GM19240 (cell line): ENCODE results near the gene SYT8.
A peak's percentile ranks its signal among the peaks of the same experiment; 100 is the strongest.

Source experiments
- DNase-seq: peaks from one replicate; pipeline ENCODE4 v3.0.0; 2011; ENCODE audit warnings: low spot score; ENCODE audit not compliant: insufficient read length

The SYT8 gene

DNA sequence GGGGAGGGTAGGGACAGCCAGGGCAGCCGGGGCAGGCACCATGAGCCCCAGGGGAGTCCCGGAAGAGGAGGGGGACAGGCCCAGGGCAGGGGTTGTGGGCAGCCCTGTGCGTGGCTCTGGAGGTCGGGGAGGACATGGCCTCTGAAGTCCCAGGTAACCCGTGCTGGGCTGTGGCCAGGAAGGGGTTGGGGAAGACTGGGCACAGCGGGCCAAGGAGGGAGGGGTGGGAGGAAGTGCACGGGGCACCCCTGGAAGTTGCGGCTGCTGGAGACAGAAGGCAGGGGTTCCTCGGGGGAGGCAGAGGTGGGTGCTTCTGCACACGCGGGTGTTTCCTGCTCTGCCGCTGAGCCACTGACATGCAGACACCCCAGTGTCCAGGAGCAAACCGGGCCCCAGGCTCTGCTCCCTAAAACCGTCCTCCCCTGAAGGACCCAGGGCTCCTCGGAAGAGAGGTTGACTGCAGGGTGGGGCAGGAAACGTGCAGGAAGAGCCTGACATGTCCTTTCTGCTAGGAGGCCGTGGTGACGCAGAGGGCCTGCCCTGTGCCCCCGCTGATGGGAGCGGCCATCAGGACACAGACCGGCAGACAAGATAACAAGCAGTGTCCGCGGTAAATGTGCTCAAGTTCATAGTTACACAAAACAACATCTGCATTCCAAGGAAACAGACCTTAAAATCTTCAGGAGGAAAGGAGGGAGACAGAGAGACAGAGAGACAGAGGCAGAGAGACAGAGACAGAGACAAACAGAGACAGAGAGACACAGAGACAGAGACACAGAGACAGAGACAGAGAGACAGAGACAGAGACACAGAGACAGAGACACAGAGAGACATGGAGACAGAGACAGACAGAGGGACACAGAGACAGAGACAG, 9.7 kb downstream of the SYT8 start:
- DNase-seq = no peak

DNA sequence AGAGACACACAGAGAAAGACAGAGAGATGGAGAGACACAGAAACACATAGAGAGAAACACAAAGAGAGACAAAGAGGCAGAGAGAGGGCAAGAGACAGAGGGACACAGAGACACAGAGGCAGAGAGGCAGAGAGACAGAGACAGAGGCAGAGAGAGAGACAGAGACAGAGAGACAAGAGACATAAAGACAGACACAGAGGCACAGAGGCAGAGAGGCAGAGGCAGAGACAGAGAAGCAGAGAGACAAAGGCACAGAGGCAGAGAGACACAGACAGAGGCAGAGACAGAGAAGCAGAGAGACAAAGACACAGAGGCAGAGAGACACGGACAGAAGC, 10.3 kb downstream of the SYT8 start:
- no peak for DNase-seq

DNA sequence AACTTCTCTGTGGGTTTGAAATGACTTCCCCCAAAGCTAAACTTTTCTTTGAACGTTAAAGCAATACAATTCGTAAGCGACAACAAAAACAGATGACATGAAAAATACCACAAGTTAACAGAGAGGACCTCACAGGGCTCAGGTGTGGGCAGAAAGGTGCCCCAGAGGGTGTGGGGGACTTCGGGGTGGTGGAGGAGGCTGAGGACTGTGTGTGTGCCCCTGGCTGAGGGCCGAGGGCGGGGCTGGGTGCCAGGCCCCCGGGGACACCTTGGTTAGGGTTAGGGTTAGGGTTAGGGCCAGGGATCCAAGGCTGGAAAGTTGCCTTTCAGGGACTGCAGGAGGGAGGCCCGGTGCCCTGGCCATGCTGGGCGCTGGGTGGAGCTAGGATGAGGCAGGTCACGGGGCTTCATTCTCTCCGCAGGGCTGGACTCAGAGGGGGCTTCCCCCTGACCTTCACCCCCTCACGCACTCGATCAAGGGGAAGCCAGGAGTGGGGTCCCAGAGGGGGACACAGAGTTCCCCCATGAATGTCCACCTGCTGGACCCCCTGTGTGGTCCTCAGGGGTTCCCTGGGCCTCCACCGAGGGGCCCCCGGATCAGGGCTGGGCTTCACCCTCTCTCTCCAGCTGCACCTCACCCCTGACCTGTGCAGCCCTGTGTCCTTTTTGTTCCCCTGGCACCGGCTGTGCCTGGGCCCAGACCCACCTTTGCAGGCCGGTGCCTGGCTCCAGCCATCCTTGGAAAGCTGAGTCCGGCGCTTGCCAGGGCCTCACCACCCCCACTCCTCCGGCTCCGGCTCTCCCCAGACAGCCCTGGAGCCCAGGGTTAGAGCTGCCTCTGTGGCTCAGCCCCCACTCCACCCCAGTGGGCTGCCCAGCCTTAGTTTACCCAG, 11.0 kb downstream of the SYT8 start:
- DNase-seq = no peak

DNA sequence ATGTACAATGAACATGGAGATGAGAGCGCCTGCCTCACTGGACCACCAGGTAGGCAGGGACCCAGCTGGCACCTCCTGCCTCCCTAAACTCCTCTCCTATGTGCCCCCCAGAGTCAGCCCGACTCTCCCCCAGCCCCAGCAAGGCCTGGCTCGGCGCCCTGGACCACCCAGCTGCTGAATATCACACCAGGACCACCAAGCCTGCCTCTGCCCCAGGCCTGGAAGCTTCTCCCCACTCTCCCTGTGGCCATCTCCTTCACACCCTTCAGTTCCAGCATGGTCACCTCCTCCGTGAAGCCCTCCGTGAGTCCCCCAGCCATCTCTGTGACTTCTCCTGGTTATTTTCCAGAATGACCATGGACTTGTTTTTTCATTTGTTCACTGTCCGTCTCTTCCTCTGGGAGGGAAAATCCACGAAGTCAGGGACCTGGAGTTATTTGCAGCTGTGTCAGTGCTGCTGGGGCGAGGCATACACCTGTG, 11.7 kb downstream of the SYT8 start:
- no peak for DNase-seq

DNA sequence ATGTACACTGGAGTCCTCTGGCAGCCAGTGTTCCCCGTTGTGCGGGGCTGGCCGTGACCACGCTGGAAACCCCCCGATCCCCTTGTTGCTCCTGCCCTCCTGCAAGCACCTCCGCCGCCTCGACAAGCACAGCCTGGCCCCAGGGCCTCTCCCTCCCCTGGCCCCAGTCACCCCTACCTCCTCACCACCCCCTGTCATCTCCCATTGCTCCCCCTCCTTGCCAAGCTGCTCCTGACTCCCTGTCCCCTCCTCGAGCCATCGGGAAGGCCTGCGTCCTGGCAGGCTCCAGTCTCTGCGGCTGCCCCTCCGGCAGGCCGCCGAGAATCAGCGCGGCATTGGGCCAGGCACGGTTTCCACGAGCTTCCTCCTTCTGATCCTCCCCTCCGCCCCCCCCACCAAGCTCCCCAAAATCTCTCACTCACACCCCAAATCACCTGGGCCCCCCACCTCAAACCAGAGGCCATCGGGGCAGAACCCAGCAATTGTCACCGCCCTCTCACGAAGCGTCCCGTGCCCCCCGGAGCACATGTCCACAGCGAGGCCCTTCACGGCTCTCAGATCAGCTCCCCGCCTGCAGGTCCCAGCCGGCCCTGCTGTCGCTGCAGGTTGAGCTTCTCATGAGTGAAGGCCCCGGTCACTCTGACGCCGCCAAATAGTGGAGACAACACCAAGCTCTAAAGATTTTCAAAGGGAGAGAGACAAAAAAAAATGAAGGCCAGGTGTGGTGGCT, 12.4 kb downstream of the SYT8 start:
- DNase-seq = no peak

DNA sequence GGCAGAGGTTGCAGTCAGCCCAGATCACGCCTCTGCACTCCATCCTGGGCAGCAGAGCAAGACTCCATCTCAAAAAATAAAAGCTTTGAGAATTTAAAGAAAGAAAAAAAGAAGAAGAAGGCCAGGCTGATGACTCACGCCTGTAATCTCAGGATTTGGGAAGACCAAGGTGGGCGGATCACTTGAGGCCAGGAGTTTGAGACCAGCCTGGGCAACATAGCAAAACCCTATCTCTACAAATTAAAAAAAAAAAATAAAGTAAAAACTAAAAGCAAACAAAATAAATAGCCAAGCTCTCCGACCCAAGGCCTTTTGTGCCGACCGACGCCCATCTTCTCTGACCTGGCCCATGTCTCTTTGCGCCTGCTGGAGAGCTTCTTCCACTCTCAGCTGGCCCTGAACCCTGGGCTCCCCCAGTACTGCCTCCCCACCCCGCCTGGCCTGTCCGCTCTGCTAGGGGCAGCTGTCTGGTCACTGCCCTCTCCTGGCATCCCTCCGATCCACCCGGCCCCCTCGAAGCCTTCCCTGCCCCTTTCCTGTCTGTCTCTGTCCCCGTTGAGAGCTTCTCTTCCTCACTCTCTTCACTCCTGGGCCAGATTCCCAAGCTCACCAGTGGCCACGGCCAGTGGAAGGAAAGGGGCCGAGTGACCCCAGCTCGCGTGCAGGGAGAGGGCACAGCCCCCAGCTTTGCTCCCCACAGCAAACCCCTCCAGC, 13.3 kb downstream of the SYT8 start:
- no peak for DNase-seq

DNA sequence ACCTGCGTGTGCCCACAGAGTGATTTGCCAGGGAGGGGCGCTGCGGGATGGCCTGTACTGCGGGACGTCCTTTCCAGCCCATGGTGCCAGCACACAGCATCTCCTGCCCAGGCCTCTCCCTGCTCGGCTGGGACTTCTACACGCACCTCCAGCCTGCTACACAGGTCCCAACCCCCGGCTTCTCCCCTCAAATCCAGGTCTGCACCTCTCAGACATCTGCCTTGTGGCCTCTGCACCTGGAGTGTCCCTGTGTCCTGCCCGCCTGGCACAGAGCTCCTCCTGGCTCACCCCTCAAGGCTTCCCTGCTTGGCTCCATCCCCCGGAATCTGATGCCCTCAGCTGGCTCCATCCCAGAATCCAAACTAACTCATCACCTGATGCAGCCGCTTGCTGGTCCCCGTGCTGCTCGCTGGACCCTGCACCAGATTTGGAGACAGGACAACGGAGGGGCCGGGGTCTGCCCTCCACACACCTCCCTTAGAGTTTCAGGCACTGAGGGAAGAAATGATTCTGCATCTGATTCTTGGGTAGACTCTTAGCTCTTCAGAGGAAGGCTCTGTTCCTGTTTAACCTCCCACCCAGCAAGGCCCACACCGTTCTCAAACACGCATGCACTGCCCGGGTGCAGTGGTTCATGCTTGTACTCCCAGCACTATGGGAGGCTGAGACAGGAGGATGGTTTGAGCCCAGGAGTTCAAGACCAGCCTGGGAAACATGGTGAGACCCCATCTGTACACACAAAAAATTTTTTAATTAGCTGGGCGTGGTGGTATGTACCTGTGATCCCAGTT, 14.0 kb downstream of the SYT8 start:
- DNase-seq = no peak

DNA sequence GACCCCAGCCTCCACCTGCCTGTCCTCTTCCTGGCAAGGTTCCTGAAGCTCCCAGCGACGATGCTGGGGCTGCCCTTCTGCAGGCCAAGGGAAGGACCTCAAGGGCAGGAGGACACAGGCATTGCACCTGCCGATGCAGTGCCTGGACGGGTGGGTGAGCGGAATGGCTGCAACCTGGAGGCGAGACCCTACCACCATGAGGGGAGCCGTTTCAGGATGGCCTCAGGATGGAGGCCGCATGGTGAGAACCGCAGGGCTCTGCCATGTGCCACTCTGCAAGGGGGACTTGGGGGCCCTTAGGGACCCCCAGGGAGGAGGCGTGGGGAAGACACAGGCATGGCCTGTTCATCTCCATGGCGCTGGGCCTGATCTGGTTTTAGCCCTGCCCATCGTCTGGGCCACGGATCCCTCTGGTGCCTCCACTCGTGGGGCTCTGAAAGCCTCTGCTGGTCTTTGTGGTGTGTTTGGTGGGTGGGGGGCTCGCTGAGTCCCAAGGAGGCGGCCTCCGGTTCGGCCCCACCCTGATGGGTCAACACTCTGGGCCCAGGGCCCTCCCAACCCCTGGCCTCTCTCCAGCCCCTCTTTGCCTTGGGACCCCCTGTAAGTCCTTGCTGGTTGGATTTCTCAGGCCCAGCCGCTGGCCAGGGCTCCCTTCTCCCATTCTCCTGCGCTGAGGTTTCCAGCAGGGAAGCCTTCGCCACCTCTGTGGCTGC, 16.8 kb downstream of the SYT8 start:
- no peak for DNase-seq

DNA sequence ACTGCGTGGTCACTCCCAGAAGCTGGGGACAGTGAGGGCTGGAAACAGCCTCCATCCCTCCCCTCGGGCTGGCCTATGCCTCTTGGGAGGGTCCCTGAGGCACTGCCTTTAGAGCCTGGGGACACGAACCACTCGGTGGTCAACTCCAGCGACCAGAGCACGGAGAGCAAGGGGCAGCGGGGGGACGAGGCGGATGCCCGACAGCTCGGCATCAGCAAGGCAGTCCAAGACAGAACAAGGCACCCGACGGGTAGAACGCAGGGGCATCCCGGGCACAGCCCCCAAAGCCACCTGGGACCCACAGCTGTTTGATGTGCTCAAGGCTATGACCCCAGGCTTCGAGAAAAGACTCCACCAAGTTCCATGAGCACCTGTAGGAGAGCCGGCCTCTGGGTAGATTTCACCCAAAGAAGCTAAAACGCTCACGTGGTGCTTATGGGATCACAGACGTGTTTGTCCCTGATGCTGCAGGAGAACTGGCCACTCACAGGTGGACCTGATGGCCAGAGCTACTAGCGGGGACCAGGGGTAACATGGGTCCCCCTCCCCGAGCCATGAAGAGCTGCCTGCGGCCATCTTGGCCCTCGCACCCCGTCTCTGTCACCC, 17.6 kb downstream of the SYT8 start:
- no peak for DNase-seq

DNA sequence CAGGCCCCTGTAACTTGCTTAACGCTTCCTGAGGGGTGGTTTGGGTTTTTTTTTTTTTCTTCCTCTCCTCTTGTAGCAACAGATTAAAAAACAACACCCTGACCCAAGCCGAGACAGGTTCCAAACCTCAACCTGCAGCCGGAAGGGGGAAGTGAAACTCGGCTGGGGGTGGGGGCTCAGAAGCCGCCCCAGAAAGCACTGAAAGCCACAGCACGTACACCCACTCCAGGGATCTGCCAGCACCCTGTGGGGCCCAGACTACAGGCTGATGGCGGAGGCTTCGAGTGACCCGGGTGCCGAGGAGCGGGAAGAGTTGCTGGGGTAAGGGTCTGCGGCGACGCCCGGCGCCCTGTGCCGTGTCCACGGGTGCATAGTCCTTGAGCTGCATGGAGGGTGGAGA, 18.1 kb downstream of the SYT8 start, which contains the start of gene LSP1:
TSS of gene LSP1 (plus strand) at position 208 of the 400 bp plus-strand sequence. CDS start at position 269, 61 bp downstream.
- peak; percentile 95 for DNase-seq

DNA sequence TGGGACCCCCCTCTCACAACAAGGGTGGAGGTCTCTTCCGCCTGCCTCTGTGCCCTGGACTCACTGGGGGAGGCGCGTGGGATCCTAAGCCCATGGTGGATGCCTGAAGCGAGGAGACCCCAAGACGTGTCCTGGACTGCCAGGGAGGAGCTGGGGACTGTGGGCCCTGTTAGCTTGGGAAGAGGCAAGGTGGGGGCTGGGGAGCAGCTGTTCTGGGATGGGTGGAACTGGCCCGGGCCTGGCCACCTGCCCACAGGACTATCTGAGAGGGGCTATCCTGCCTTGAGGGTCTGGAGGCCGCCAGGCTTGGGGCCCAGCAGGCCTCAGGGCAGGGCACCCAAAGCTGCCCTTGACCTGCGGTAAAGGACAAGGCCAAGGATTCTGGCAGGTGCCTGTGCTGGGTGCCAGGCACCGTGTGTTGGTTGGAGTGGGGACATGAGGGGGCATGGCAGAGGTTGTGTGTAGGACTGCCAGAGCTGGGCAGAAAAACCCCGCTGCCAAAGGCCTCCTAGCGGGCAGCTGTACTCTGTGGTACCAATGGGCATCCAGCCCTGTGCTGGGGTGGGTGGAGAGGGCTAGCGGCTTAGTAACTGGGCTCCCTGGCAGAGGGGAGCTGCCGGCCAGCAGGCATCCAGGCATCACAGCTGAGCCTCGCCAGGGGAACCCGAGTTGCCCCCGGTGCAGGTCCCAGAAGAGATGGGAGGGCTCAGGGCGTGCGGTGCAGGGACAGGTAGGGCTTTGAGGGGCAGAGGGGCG, 18.8 kb downstream of the SYT8 start:
- no peak for DNase-seq

DNA sequence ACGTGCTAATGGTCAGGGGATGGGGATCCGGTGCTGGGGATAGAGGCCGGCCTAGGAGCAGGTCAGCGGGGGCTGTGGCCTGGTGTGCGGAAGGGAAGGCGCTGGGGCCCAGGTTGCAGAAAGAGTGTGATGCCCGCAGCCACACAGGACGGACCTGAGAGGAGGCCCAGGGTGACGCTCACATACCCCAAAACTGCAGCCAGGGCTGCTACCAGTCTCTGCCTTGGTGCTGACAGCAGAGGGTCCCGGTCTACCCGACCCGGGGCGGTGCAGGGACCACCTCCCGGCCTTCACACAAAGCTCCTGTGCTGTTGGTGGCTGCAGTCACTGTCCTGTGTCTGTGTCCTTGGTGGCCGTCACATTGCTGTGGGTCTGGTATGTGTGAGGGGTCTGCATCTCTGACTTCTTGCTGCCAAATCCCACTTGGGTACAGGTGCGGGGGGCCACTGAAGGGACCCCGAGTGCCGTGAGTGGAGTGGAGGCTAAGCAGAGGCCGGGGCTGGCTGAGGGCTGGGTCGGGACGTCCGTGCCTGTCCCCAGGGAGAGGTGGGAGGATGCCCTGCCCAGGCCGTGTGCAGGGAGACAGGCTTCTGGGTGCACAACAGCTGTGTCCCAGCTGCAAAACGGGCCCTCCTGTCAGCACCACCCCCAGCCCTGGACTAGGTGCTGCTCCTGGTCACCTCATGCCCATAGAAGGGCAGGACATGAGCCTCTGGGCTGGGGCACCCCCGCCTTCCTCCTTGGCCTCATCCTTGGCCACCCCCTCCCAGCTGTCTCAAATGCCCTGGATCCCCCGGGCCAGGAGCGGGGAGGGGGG, 19.6 kb downstream of the SYT8 start:
- DNase-seq = no peak

DNA sequence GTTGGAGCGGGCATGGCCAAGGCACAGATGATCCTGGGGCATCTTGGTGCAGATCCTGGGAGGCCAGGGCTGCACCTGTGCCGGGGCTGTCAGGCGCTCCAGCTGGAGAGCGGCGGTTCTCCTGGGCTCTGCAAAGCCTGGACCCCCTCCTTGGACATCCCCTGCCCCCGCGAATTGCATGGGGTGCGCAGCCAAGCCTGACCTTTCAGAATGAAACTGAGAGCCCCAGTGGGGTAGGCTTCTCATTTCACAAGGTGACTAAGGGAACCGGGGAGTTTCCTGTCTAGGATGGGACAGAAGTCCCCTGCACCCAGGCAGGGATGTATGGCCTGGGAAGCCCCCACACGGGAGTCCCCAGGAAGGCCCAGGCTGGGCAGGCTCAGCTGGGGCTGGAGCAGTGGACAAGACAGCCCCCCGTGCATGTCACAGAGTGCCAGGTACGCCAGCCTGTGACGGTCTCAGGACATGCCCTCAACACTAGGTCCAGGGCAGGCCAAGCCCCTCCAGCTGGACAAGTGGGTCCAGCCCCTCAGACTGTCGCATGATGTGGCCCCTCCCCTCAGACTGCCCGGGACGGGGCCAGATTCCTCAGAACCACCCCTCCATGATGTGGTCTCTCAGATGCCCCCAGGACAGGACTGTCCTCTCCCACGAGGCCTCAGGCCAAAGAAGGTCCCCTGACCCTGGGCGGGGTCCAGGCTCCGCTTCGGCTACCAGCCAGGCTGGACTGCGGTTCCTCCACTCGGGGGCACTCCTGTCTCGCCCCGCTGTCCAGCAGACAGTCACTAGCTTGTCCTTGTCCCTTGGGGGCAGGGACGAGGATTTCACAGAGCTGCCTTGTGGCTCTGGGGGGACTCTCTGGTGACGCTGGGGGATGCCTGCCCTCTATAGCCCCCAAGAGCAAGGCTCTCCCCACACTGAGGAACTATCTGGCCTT, 20.4 kb downstream of the SYT8 start:
- DNase-seq = peak; percentile 86

DNA sequence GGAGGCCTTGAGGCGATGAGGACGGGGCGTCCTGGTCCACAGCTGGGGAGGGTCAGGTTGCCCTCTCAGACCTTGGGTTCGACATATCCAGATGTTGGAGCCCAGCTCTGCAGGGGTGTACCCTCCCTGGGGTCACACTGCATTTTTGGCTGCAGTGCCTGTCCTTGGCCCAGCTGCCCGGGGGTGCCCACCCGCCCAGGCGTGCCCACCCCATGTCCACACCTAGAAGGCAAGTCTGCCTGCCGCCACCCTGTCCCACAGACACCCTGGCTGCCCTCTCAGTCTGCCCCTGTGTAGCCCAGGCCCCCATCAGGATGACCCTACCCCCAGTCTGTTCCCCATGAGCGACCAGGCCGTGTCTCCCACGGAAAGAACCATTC, 21.1 kb downstream of the SYT8 start:
- no peak for DNase-seq

DNA sequence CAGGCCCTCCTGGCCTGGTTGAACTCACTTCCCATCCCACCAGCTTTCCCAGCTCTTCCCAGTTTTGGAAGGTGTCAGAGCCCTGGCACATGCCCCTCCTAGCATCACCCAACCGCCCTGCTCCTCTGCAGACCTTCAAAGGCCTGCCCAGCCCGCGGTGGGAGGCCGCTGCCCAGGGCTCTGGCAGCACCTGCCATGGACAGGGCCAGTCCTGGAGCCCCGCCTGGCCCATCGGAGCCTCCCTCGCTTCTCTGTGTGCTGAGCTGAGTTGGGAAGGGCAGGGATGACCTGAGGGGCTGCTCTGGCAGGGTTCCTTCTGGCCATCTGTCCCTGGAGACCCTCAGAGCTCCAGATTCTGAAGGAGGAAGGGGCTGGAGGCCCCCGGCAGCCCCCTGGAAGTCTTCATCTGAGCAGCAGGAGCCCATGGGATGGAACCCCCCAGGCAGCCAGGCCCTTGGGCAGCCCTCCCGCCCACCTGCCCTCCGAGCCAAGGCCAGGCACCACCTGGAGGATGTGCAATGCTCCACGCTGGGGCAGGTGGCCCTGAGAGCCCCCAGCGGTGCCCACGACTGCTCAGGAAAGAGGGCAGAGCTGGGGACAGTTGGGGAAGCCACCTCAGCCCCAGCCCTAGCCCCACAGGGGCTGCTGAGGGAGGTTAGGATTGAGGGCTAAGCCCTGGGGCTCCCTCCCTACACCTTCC, 21.7 kb downstream of the SYT8 start:
- DNase-seq = no peak

DNA sequence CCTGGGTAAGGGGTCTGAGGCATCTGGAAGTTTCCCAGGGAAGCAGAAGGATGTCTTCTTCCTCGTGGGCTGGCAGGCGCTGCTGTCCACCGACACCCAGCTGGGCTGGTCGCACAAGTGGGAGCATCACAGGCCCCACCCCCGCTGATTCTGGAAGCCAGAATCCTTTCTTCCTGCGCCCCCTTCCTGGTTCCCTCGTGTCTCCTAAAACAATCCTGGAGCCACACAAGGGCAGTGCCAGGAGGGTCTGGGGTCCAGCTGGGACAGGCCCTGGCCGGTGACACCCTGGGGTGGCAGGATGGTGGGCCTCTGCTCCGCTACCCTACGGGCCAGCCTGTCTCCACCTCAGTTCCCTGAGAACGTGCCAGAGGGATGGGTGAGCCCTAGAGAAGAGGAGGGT, 22.3 kb downstream of the SYT8 start:
- DNase-seq = no peak
